SU-DHL-6 (cell line): ENCODE results near the gene ABCD3.

Experiments used
- H2AFZ ChIP-seq: fragments of 200-600 bp; sonication (generic); 2 replicates; pipeline ENCODE4 v1.6.1; 2014; ENCODE audit warnings: low read depth, mild to moderate bottlenecking, moderate library complexity, mixed read lengths, antibody characterized with exemption, low read length; ENCODE audit not compliant: severe bottlenecking
- H3F3A ChIP-seq: fragments of 200-600 bp; shearing (Covaris generic); 2 replicates; pipeline ENCODE4 v1.6.0; 2016; ENCODE audit warnings: antibody characterized with exemption, mild to moderate bottlenecking; ENCODE audit not compliant: insufficient read depth
- H3K27ac ChIP-seq: fragments of 200-600 bp; sonication (generic); 2 replicates; pipeline ENCODE4 v1.5.1; 2016; ENCODE audit warnings: low read depth, mild to moderate bottlenecking, low read length, moderate library complexity, mixed read lengths
- H3K27me3 ChIP-seq: fragments of 200-600 bp; sonication (generic), shearing (Covaris generic); 2 replicates; pipeline ENCODE4 v1.6.0; 2014; ENCODE audit warnings: mild to moderate bottlenecking, low read length
- H3K36me3 ChIP-seq: fragments of 200-600 bp; sonication (generic); 2 replicates; pipeline ENCODE4 v1.6.1; 2014; ENCODE audit warnings: mild to moderate bottlenecking, low read length, mixed read lengths
- H3K4me2 ChIP-seq: fragments of 300-600, 200-600 bp; shearing (Covaris generic), sonication (generic); 2 replicates; pipeline ENCODE4 v1.6.0; 2014; ENCODE audit warnings: low read length, low read depth, mild to moderate bottlenecking; ENCODE audit not compliant: poor library complexity, severe bottlenecking
- H3K4me3 ChIP-seq: fragments of 200-600 bp; sonication (generic); 2 replicates; pipeline ENCODE4 v1.5.1; 2014; ENCODE audit warnings: antibody characterized with exemption, low read length, mild to moderate bottlenecking, mixed read lengths; ENCODE audit not compliant: insufficient read depth, poor library complexity, severe bottlenecking
- H3K79me2 ChIP-seq: fragments of 200-600 bp; sonication (generic); 2 replicates; pipeline ENCODE4 v1.6.1; 2014; ENCODE audit warnings: mild to moderate bottlenecking, low read length, moderate library complexity; ENCODE audit not compliant: insufficient read depth
- H3K9ac ChIP-seq: fragments of 200-600 bp; sonication (generic); 2 replicates; pipeline ENCODE4 v1.7.0; 2014; ENCODE audit warnings: mild to moderate bottlenecking, low read length
- H3K9me2 ChIP-seq: fragments of 200-600 bp; sonication (generic); replicated peaks from 2 replicates; pipeline ENCODE4 v1.6.1; 2014; ENCODE audit warnings: low read length; ENCODE audit not compliant: insufficient read depth
- H3K9me3 ChIP-seq: fragments of 200-600 bp; sonication (generic); 2 replicates; pipeline ENCODE4 v1.6.1; 2014; ENCODE audit warnings: low read length, mixed read lengths; ENCODE audit not compliant: insufficient read depth
- H4K20me1 ChIP-seq: fragments of 200-600 bp; sonication (generic); 2 replicates; pipeline ENCODE4 v1.6.1; 2014; ENCODE audit warnings: low read depth, mild to moderate bottlenecking, antibody characterized with exemption, low read length, moderate library complexity, mixed read lengths
- EZH2phosphoT487 ChIP-seq: fragments of 200-600 bp; sonication (generic), shearing (Covaris generic); conservative IDR thresholded peaks from 2 replicates; pipeline ENCODE4 v1.6.1; 2018; ENCODE audit warnings: mild to moderate bottlenecking, antibody characterized with exemption, low read length, moderate library complexity, mixed read lengths
- TF ChIP-seq, protein P1 (sequence below): fragments of 200-600 bp; sonication (generic); IDR thresholded peaks from one replicate; pipeline ENCODE4 v1.5.1; 2017; ENCODE audit warnings: antibody characterized with exemption, mild to moderate bottlenecking, low read length, moderate library complexity; ENCODE audit not compliant: insufficient read depth, poor library complexity, severe bottlenecking

Gene ABCD3

DNA sequence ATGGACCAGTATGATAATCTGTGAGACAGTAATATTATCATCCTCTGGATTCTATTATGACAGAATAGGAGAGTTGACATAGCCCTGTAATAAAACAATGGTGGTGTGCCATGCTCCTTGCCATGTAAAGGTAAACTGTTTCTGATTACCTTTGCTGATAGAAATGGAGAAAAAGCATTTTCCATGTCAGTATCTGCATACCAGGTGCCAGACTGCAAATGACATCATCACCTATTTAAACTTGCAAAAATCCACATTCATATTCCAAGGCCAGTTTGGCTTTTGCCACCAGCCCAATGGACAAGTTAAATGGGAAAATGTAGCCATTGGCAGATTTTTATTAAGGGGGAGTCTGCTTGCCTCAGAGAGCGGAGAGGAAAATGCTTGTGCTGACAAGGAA is 23.9 kb upstream of the ABCD3 start:
- H3K79me2 ChIP-seq: no peaks in the 10 kb centered on the region
- H3K9me3 ChIP-seq: peaks cover 4% of the 10 kb centered on the region; the same call in 1 of the 2 replicates
- no peaks in the 10 kb centered on the region for H4K20me1 ChIP-seq
- no peak overlapping the region for H3K4me2 ChIP-seq
- no peak overlapping the region for H2AFZ ChIP-seq
- TF ChIP-seq EZH2phosphoT487: no peak
- TF ChIP-seq, protein P1, sequence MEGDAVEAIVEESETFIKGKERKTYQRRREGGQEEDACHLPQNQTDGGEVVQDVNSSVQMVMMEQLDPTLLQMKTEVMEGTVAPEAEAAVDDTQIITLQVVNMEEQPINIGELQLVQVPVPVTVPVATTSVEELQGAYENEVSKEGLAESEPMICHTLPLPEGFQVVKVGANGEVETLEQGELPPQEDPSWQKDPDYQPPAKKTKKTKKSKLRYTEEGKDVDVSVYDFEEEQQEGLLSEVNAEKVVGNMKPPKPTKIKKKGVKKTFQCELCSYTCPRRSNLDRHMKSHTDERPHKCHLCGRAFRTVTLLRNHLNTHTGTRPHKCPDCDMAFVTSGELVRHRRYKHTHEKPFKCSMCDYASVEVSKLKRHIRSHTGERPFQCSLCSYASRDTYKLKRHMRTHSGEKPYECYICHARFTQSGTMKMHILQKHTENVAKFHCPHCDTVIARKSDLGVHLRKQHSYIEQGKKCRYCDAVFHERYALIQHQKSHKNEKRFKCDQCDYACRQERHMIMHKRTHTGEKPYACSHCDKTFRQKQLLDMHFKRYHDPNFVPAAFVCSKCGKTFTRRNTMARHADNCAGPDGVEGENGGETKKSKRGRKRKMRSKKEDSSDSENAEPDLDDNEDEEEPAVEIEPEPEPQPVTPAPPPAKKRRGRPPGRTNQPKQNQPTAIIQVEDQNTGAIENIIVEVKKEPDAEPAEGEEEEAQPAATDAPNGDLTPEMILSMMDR: no peak
- no peaks in the 10 kb centered on the region for H3F3A ChIP-seq
- no peak overlapping the region for H3K4me3 ChIP-seq
- H3K9ac ChIP-seq: no peak overlapping the region
- H3K36me3 ChIP-seq: no peaks in the 10 kb centered on the region
- no peak overlapping the region for H3K27ac ChIP-seq
- no peaks in the 10 kb centered on the region for H3K9me2 ChIP-seq
- no peaks in the 10 kb centered on the region for H3K27me3 ChIP-seq

DNA sequence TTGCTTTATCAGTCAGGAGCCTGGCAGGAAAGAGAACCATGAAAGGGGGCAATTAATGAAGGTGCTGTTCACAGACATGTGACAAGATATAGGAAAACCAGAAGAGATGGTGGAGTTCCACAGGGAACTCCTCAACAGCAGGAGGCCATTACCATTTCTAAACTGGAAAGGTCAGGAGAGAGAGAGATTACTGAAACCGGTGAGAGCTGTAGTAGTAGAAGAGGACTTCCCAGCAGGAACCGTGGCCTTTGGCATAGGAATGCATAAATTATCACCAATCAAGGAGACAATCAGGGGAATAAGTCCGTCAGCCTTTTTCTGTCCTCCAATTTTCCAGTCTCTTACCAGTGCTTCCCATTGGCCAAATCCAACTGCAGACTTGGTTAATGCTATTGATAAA is 23.0 kb upstream of the ABCD3 start:
- no peak overlapping the region for H3K4me2 ChIP-seq
- H3K27ac ChIP-seq: no peak overlapping the region
- H3K9ac ChIP-seq: no peak overlapping the region

DNA sequence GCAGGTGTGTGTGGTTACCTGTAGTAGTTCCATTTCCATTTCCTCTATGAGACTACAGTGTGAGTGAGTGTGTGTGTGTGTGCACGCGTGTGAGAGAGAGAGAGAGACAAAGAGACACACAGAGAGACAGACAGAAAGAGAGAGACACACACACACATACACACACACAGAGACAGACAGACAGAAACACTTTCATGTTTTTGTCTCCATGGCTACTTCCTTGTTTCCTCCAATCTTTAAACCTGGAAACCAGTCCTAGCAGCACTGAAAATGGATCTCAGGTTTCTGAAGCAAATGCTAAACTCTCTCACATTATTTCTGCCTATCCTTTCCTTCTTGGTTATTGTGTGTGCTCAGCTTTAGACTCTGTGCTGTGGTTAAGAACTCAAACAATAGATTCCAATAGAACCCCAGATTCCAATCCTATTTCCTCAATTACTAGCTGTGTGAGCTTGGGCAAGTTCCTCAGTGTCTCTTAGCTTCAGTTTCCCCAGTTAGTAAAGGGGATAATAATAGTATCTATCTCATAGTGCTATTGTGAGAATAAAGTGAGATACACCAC is 22.4 kb upstream of the ABCD3 start:
- no peak for TF ChIP-seq EZH2phosphoT487
- TF ChIP-seq, protein P1: no peak
- Histone ChIP-seq H2AFZ (no peak overlapping the region), H3K4me2 (no peak overlapping the region), H3K9me3 (no peaks in the 10 kb centered on the region), H3K27me3 (no peaks in the 10 kb centered on the region), H4K20me1 (no peaks in the 10 kb centered on the region), H3K9ac (no peak overlapping the region), H3K4me3 (no peak overlapping the region), H3K27ac (no peak overlapping the region), H3K79me2 (no peaks in the 10 kb centered on the region), H3K36me3 (no peaks in the 10 kb centered on the region), H3F3A (no peaks in the 10 kb centered on the region), H3K9me2 (no peaks in the 10 kb centered on the region)

More for the DNA sequence above, 23.0 kb upstream of the ABCD3 start:
- Histone ChIP-seq H3F3A (no peaks in the 10 kb centered on the region), H3K36me3 (no peaks in the 10 kb centered on the region), H2AFZ (no peak overlapping the region), H3K27me3 (no peaks in the 10 kb centered on the region), H4K20me1 (no peaks in the 10 kb centered on the region), H3K4me3 (no peak overlapping the region), H3K9me2 (no peaks in the 10 kb centered on the region), H3K79me2 (no peaks in the 10 kb centered on the region), H3K9me3 (no peaks in the 10 kb centered on the region)
- TF ChIP-seq, protein P1: no peak
- TF ChIP-seq EZH2phosphoT487: no peak
